GM18861 (cell line): ENCODE results near the gene RNF103.

Source experiments
- ATAC-seq: cut with Tn5 transposase; IDR thresholded peaks from one replicate; pipeline ENCODE4 v1.9.1; 2021; ENCODE audit not compliant: unreplicated experiment

RNF103 gene

GRCh38 chr2:86577817-86578456, 45.7 kb downstream of the RNF103 start:
- ATAC-seq, result no peak

- ATAC-seq, result no peak
Measured at GRCh38 chr2:86570059-86570458, 53.6 kb downstream of the RNF103 start.

DNA sequence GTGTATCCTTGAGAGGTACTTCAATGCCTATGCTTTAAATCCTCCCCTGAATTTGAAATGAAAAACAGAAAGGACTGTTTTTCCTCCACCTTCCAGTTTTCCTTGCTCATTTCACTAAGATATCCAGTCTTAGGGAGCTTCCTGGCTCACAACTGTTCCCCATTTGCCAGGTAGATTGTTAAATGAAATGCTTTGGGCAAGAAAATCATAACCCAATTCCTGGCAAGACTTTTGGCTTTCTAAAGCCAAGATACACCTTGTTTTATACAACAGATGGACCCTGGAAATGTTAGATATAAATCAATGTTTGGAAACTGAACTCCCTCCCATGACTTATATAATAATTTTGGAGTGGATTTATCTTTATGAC, 56.9 kb downstream of the RNF103 start:
- ATAC-seq, result no peak

- ATAC-seq, result no peak
Measured at GRCh38 chr2:86566158-86566820, 57.4 kb downstream of the RNF103 start.

- no peak for ATAC-seq
Measured at GRCh38 chr2:86563650-86564061, 60.0 kb downstream of the RNF103 start.

DNA sequence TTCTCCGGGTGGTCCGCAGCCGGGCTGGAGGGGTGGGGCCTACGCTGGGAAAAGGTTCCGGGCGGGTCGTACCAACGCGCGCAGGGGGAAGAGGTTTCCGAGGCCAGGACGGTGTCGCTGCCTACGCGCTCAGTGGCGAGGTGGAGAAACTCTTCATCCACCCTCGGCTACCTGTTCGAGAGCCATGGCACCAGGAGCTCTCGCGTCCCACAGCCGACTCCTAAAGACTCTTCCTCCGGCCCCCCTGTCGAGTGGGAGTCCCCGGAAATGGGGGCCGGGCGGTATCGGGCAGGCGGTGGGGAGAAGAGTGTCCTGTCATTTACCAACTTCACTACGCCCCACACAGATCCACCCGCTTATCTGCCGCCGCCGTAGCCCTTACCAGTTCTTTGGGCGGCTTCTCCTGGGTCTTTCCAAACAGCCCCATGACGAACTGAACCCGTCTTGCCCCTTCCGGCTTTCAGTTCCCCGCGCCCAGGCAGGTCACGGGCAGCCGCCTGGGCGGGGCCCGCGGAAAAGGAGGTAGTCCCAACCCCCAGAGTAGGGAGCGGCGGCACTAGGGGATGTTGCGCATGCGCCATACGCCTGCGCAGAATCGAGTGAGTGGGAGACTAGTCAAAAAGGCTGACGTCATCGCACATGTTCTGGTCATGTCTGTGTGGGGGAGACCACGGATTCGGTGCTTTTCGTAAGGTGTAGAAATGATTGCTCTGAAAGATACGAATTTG, 60.6 kb downstream of the RNF103 start, which contains the start of gene CHMP3:
CHMP3 (minus strand) TSS at position 522 of the 728 bp plus-strand sequence; CDS start at position 427, 95 bp downstream.
- peak; percentile 89 for ATAC-seq

GRCh38 chr2:86562485-86562921, 61.2 kb downstream of the RNF103 start:
- no peak for ATAC-seq

- ATAC-seq, result no peak
Measured at GRCh38 chr2:86557836-86558235, 65.8 kb downstream of the RNF103 start.

GRCh38 chr2:86556508-86556907, 67.2 kb downstream of the RNF103 start:
- ATAC-seq, result no peak
